OCI-LY7 (cell line): Measurements from ENCODE around the gene NUDT10. TPM values are rescaled to one million over a fixed set of nuclear protein-coding genes. Genes with fewer than 3 reads are reported as not detected.
A peak's percentile ranks its signal among the peaks of the same experiment; 100 is the strongest.

Source experiments
- BruUV-seq: library from RNA; stranded (reverse); fragments of 400-500 nt; replicated peaks from 2 replicates; lab custom pipeline; 2021; lab: Mats Ljungman, UMichigan
- CTCF ChIA-PET: fragments of 300-600 bp; sonication (Branson Sonifier 250); formaldehyde crosslinking; loops from one replicate; lab custom pipeline; 2022; ENCODE audit warnings: antibody characterized with exemption; ENCODE audit not compliant: unreplicated experiment; lab: Charles Lee
- POLR2A ChIA-PET: fragments of 300-600 bp; sonication (Branson Sonifier 250); formaldehyde crosslinking; loops from one replicate; lab custom pipeline; 2022; ENCODE audit warnings: antibody characterized with exemption; lab: Charles Lee
- DNase-seq: peaks from one replicate; pipeline ENCODE4 v3.0.0-alpha.2; 2015; ENCODE audit warnings: low spot score
- H2AFZ ChIP-seq: fragments of 200-600 bp; sonication (generic), shearing (Covaris generic); 2 replicates; pipeline ENCODE4 v1.6.1; 2014; ENCODE audit warnings: mild to moderate bottlenecking, antibody characterized with exemption, low read length, moderate library complexity
- H3K27ac ChIP-seq: fragments of 200-600 bp; sonication (generic); 2 replicates; pipeline ENCODE4 v1.5.1; 2014; ENCODE audit warnings: mixed run types, low read depth, mild to moderate bottlenecking, moderate library complexity, low read length, inconsistent platforms; ENCODE audit not compliant: poor library complexity, severe bottlenecking
- H3K36me3 ChIP-seq: fragments of 200-600 bp; sonication (generic); 2 replicates; pipeline ENCODE4 v1.6.1; 2014; ENCODE audit warnings: mild to moderate bottlenecking, antibody characterized with exemption, low read length, moderate library complexity, mixed read lengths; ENCODE audit not compliant: insufficient read depth
- H3K4me1 ChIP-seq: fragments of 200-600 bp; sonication (generic); 2 replicates; pipeline ENCODE4 v1.5.1; 2014; ENCODE audit warnings: mild to moderate bottlenecking, low read length; ENCODE audit not compliant: insufficient read depth, poor library complexity, severe bottlenecking
- H3K4me2 ChIP-seq: fragments of 200-600 bp; sonication (generic); 2 replicates; pipeline ENCODE4 v1.6.1; 2014; ENCODE audit warnings: mild to moderate bottlenecking, low read length
- H3K4me3 ChIP-seq: fragments of 200-600 bp; sonication (generic); 2 replicates; pipeline ENCODE4 v1.5.1; 2014; ENCODE audit warnings: mild to moderate bottlenecking, low read depth, low read length; ENCODE audit not compliant: poor library complexity, severe bottlenecking
- H3K79me2 ChIP-seq: fragments of 200-600 bp; sonication (generic); 2 replicates; pipeline ENCODE4 v1.6.1; 2016; ENCODE audit warnings: low read depth, mild to moderate bottlenecking, low read length, moderate library complexity, mixed read lengths; ENCODE audit not compliant: insufficient read depth
- H3K9me2 ChIP-seq: fragments of 200-600 bp; sonication (generic); 2 replicates; pipeline ENCODE4 v1.6.1; 2016; ENCODE audit warnings: mild to moderate bottlenecking, low read length, mixed read lengths; ENCODE audit not compliant: insufficient read depth
- H3K9me3 ChIP-seq: fragments of 200-600 bp; sonication (generic); 2 replicates; pipeline ENCODE4 v1.6.1; 2014; ENCODE audit warnings: mild to moderate bottlenecking, mixed run types, low read length, mixed read lengths
- H4K20me1 ChIP-seq: fragments of 200-600 bp; sonication (generic); 2 replicates; pipeline ENCODE4 v1.6.1; 2014; ENCODE audit warnings: mild to moderate bottlenecking, antibody characterized with exemption, low read length, moderate library complexity, mixed read lengths; ENCODE audit not compliant: insufficient read depth
- EZH2phosphoT487 ChIP-seq: fragments of 200-600 bp; sonication (generic); IDR thresholded peaks from 2 replicates; pipeline ENCODE4 v1.6.1; 2018; ENCODE audit warnings: low read depth, borderline replicate concordance, mild to moderate bottlenecking, mixed run types, antibody characterized with exemption, low read length, moderate library complexity, mixed read lengths
- intact Hi-C: fragments of 100-400 bp; cut with micrococcal nuclease; formaldehyde crosslinking; loops from one replicate; pipeline ENCODE4 v1.10.0; 2022; ENCODE audit not compliant: unreplicated experiment
- total RNA-seq, 2 experiments: library from RNA; depleted of rRNA in 1 of 2; stranded (reverse); fragments of >200 nt in 1 of 2; shearing (Covaris generic) in 1 of 2; gene quantifications; 2 replicates each; pipeline ENCODE4 v1.2.3, GENCODE V29; 2014 to 2022
- TF ChIP-seq, protein P1 (sequence below): fragments of 200-600 bp; sonication (generic); conservative IDR thresholded peaks from 2 replicates; pipeline ENCODE4 v1.5.1; 2014; ENCODE audit warnings: mild to moderate bottlenecking, antibody characterized with exemption, low read length, moderate library complexity, mixed read lengths

The NUDT10 gene
- total RNA-seq, 2 experiments from 2014 or later, result 1.4 TPM; not detected in 1

DNA sequence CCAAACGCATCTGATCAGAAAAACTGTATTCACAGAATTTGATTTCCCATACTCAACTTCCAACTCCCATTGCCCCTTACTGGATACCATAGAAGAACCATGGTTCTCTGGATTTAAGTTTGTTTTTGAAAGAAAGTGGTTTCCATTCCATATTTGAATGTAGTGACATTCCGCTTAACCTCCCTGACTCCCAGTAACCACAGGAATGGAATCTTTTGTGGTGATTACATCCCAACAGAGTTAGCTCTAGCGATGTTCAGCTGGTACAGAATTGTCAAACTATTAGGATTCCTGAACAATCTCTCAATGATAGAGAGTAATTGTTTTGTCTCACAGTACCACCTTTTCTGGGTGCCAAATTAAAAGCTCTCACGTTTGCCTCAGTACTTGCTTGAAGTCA, 1.7 kb downstream of the NUDT10 start:
- CTCF ChIA-PET, result no interaction called here
- H3K4me3 ChIP-seq, result no peak overlapping the region

DNA sequence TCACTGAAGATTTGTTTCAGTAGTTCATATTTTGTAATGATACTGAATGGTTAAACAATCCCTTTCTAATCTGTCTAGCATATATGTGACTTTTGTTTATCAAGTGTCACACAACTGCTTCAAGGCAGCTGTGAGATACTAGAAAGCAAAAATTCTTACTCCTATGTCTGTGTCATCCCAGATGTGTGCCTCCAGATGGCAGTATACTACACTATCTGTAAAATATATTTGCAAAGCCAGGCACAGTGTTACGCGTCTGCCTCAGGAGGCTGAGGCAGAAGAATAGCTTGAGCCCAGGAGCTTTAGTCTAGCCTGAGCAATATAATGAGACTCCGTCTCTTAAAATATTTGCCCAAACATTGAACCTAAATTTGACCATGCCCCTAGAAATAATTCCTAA, 4.0 kb downstream of the NUDT10 start:
- intact Hi-C loops, result loop anchor here (1.0 to 10.0 kb wide), 3 partner anchors 84 to 192 kb away; no protein-coding TSS in a partner anchor
- Histone ChIP-seq H3K79me2 (no peaks in the 10 kb centered on the region), H3K4me1 (no peaks in the 10 kb centered on the region), H3K9me2 (no peaks in the 10 kb centered on the region), H3K4me3 (no peak overlapping the region), H4K20me1 (no peaks in the 10 kb centered on the region), H3K27ac (no peak overlapping the region), H3K9me3 (no peaks in the 10 kb centered on the region), H2AFZ (no peak overlapping the region), H3K4me2 (no peak overlapping the region), H3K36me3 (peaks cover 12% of the 10 kb centered on the region)
- BruUV-seq, result no TSS peak
- peak; percentile 68 for DNase-seq
- TF ChIP-seq, protein P1, sequence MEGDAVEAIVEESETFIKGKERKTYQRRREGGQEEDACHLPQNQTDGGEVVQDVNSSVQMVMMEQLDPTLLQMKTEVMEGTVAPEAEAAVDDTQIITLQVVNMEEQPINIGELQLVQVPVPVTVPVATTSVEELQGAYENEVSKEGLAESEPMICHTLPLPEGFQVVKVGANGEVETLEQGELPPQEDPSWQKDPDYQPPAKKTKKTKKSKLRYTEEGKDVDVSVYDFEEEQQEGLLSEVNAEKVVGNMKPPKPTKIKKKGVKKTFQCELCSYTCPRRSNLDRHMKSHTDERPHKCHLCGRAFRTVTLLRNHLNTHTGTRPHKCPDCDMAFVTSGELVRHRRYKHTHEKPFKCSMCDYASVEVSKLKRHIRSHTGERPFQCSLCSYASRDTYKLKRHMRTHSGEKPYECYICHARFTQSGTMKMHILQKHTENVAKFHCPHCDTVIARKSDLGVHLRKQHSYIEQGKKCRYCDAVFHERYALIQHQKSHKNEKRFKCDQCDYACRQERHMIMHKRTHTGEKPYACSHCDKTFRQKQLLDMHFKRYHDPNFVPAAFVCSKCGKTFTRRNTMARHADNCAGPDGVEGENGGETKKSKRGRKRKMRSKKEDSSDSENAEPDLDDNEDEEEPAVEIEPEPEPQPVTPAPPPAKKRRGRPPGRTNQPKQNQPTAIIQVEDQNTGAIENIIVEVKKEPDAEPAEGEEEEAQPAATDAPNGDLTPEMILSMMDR, result peak; percentile 76
- no peak for TF ChIP-seq EZH2phosphoT487
- ChIA-PET POLR2A (interaction anchor here (0.8 to 1.0 kb wide), 4 partner anchors 64 to 119 kb away, joined by 3 read pairs; no protein-coding TSS in a partner anchor), CTCF (interaction anchor here (0.7 kb wide), 1 partner anchor 84 kb away, joined by 3 read pairs; no protein-coding TSS in a partner anchor)

More for the DNA sequence above, 1.7 kb downstream of the NUDT10 start:
- Histone ChIP-seq H3K4me1 (no peaks in the 10 kb centered on the region), H2AFZ (no peak overlapping the region), H4K20me1 (no peaks in the 10 kb centered on the region), H3K27ac (no peak overlapping the region), H3K9me2 (no peaks in the 10 kb centered on the region), H3K79me2 (no peaks in the 10 kb centered on the region), H3K9me3 (no peaks in the 10 kb centered on the region), H3K36me3 (peaks cover 3% of the 10 kb centered on the region), H3K4me2 (no peak overlapping the region)
- BruUV-seq, result no TSS peak
- DNase-seq, result no peak
- POLR2A ChIA-PET, result no interaction called here
- no peak for TF ChIP-seq EZH2phosphoT487
- TF ChIP-seq, protein P1, result no peak
- intact Hi-C loops, result loop anchor here (10.0 kb wide), 1 partner anchor 189 kb away; no protein-coding TSS in a partner anchor

DNA sequence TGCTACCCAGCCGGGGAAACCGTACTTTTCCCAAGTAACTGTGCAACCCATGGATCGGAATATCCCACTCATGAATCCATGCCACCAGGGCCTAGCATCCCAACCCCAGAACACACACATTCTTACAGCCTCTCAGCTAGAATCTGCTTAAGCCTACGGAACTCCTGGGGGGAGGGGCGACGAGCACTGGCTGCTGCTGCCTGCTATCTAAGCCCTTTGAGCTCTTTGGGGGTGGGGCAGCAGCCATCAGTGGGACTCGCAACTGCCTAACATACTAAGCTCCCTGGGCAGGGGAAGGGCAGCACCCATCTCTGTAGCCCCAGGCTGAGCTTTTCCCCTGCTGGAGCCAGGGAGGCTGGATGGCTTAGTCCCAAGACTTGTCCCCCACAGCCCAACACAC, 28.6 kb downstream of the NUDT10 start:
- H3K4me1 ChIP-seq, result no peaks in the 10 kb centered on the region
- TF ChIP-seq, protein P1, result no peak
- no peak for TF ChIP-seq EZH2phosphoT487
- H3K27ac ChIP-seq, result no peak overlapping the region
- H2AFZ ChIP-seq, result no peak overlapping the region
- H3K4me3 ChIP-seq, result no peak overlapping the region
- no peak overlapping the region for H3K4me2 ChIP-seq
- no peak for DNase-seq
- no peaks in the 10 kb centered on the region for H3K9me2 ChIP-seq
- peaks cover 5% of the 10 kb centered on the region for H3K36me3 ChIP-seq
- H3K79me2 ChIP-seq, result no peaks in the 10 kb centered on the region
- no peaks in the 10 kb centered on the region for H3K9me3 ChIP-seq
- no peaks in the 10 kb centered on the region for H4K20me1 ChIP-seq
- CTCF ChIA-PET, result no interaction called here
- POLR2A ChIA-PET, result no interaction called here
- no TSS peak for BruUV-seq
- intact Hi-C loops, result no loop called here
